ENCODE measurements around the gene CENPS. TPM values are rescaled to one million over a fixed set of nuclear protein-coding genes. Genes with fewer than 3 reads are reported as not detected.

Gene CENPS
- total RNA-seq = 12.0 and 14.1 TPM in 2 replicates
- long read RNA-seq, transcript CENPS-204 (5 exons, 914 nt) = major isoform, 18 of 19 reads
- long read RNA-seq, partial matches to known transcripts = 0 of 19 reads
- long read RNA-seq, other reads (novel, unspliced or antisense) = 0 of 19 reads

DNA sequence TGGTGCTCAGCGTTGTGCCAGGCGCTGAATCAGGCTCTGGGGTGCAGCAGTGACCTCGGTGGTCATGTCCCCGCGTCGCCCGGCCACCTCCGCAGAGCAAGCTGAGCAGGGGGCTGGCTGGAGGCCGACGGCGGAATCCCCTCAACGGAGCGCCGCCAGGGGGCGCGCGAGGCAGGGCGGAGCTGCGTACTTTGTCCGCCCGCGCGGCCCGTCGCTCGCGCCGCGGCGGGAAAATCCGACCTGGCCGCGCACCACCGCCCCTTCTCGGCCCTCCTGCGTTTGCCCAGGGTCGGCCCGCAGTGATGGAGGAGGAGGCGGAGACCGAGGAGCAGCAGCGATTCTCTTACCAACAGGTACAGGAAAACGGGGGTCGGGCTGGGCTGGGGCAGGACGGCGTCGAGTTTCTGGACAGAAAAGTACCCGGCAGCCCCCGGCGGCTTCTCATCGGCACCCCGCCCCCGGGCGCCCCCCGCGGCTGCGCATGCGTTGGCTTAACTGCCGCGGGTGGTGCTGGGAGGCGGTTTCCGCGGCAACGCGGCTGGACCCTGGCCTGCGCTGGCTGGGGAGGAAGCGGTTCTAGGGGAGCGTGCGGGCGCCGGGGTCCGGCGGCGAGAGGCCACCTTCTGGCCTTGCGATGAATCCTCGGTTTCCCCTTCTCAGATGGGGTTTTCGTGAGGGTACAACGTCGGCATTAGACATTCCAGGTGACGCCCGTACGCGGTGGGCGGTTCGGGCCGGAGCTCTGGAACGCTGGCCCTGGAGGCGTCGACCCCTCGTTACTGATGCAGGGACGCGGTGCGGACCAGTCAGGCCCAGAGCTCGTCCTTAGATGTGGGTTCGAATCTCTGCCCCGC lies at the start of gene CENPS:
TSS of gene CENPS (plus strand) at position 218 of the 854 bp plus-strand sequence. CDS start at position 303, 85 bp downstream.
- Mint-ChIP-seq H3K9me3 (ENCODE audit: unreplicated experiment) (no peaks in the 10 kb centered on the region), H3K27ac (ENCODE audit: unreplicated experiment) (peak within 1 kb of the TSS; percentile 83)
- TF ChIP-seq, protein P1, sequence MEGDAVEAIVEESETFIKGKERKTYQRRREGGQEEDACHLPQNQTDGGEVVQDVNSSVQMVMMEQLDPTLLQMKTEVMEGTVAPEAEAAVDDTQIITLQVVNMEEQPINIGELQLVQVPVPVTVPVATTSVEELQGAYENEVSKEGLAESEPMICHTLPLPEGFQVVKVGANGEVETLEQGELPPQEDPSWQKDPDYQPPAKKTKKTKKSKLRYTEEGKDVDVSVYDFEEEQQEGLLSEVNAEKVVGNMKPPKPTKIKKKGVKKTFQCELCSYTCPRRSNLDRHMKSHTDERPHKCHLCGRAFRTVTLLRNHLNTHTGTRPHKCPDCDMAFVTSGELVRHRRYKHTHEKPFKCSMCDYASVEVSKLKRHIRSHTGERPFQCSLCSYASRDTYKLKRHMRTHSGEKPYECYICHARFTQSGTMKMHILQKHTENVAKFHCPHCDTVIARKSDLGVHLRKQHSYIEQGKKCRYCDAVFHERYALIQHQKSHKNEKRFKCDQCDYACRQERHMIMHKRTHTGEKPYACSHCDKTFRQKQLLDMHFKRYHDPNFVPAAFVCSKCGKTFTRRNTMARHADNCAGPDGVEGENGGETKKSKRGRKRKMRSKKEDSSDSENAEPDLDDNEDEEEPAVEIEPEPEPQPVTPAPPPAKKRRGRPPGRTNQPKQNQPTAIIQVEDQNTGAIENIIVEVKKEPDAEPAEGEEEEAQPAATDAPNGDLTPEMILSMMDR (IDR thresholded peaks at IDR 0.05) = peak; percentile 95

GRCh38 chr1:10380594-10381275 lies 49.5 kb upstream of the CENPS start:
- Mint-ChIP-seq H3K4me1 (ENCODE audit: unreplicated experiment) (peaks cover 52% of the 10 kb centered on the region), H3K36me3 (ENCODE audit: unreplicated experiment) (peaks cover 17% of the 10 kb centered on the region), H3K27me3 (ENCODE audit: unreplicated experiment) (no peaks in the 10 kb centered on the region), H3K9me3 (ENCODE audit: unreplicated experiment) (no peaks in the 10 kb centered on the region), H3K27ac (ENCODE audit: unreplicated experiment) (peak overlapping the region; percentile 86), H3K4me3 (ENCODE audit: unreplicated experiment) (no peak overlapping the region)
- DNase-seq (ENCODE audit: extremely low spot score, unreplicated experiment) = no peak
- TF ChIP-seq, protein P1 (IDR thresholded peaks at IDR 0.05) = no peak

More for the DNA sequence above, at the start of gene CENPS:
- no peaks in the 10 kb centered on the region for H3K36me3 Mint-ChIP-seq (ENCODE audit: unreplicated experiment)
- no peaks in the 10 kb centered on the region for H3K27me3 Mint-ChIP-seq (ENCODE audit: unreplicated experiment)
- peak; percentile 97 for DNase-seq (ENCODE audit: extremely low spot score, unreplicated experiment)
- H3K4me1 Mint-ChIP-seq (ENCODE audit: unreplicated experiment) = peaks cover 18% of the 10 kb centered on the region
- H3K4me3 Mint-ChIP-seq (ENCODE audit: unreplicated experiment) = peak within 1 kb of the TSS; percentile 82

- TF ChIP-seq, protein P1 (IDR thresholded peaks at IDR 0.05) = no peak
- Mint-ChIP-seq H3K27me3 (ENCODE audit: unreplicated experiment) (no peaks in the 10 kb centered on the region), H3K36me3 (ENCODE audit: unreplicated experiment) (peaks cover 13% of the 10 kb centered on the region), H3K27ac (ENCODE audit: unreplicated experiment) (no peak overlapping the region), H3K4me1 (ENCODE audit: unreplicated experiment) (peaks cover 43% of the 10 kb centered on the region), H3K9me3 (ENCODE audit: unreplicated experiment) (no peaks in the 10 kb centered on the region), H3K4me3 (ENCODE audit: unreplicated experiment) (no peak overlapping the region)
- DNase-seq (ENCODE audit: extremely low spot score, unreplicated experiment) = no peak
Observed at GRCh38 chr1:10383630-10384029, 46.6 kb upstream of the CENPS start.

GRCh38 chr1:10384219-10384618 lies 46.0 kb upstream of the CENPS start:
- Mint-ChIP-seq H3K27me3 (ENCODE audit: unreplicated experiment) (no peaks in the 10 kb centered on the region), H3K9me3 (ENCODE audit: unreplicated experiment) (no peaks in the 10 kb centered on the region), H3K36me3 (ENCODE audit: unreplicated experiment) (peaks cover 13% of the 10 kb centered on the region), H3K4me1 (ENCODE audit: unreplicated experiment) (peaks cover 40% of the 10 kb centered on the region), H3K4me3 (ENCODE audit: unreplicated experiment) (no peak overlapping the region), H3K27ac (ENCODE audit: unreplicated experiment) (peak overlapping the region; percentile 8)
- no peak for DNase-seq (ENCODE audit: extremely low spot score, unreplicated experiment)
- TF ChIP-seq, protein P1 (IDR thresholded peaks at IDR 0.05) = no peak
